Measurements from ENCODE around the gene TPCN1. TPM values are rescaled to one million over a fixed set of nuclear protein-coding genes. Genes with fewer than 3 reads are reported as not detected.

The TPCN1 gene
- total RNA-seq, 1 experiment from 2014 or later = 91.1 TPM

GRCh38 chr12:113251404-113252070 is 30.3 kb downstream of the TPCN1 start:
- intact Hi-C loops (cut with micrococcal nuclease; ENCODE audit: unreplicated experiment) = no loop called here
- TF ChIP-seq CTCF (IDR thresholded peaks at IDR 0.05; ENCODE audit: unreplicated experiment) = no peak
- Mint-ChIP-seq H3K27me3 (ENCODE audit: unreplicated experiment) (no peaks in the 10 kb centered on the region), H3K4me3 (ENCODE audit: low read depth, unreplicated experiment) (no peak overlapping the region), H3K27ac (ENCODE audit: unreplicated experiment) (no peak overlapping the region), H3K4me1 (ENCODE audit: low read depth, unreplicated experiment) (peaks cover 23% of the 10 kb centered on the region), H3K36me3 (ENCODE audit: insufficient read depth, unreplicated experiment) (peaks cover 20% of the 10 kb centered on the region), H3K9me3 (ENCODE audit: low read depth, unreplicated experiment) (peaks cover 4% of the 10 kb centered on the region)
- DNase-seq = no peak
- BruUV-seq (replicated peaks) = no TSS peak
- CTCF ChIA-PET = no interaction called here

GRCh38 chr12:113252494-113252893 is 31.2 kb downstream of the TPCN1 start:
- CTCF ChIA-PET = no interaction called here
- H3K4me1 Mint-ChIP-seq (ENCODE audit: low read depth, unreplicated experiment) = peaks cover 13% of the 10 kb centered on the region
- H3K9me3 Mint-ChIP-seq (ENCODE audit: low read depth, unreplicated experiment) = peaks cover 4% of the 10 kb centered on the region
- intact Hi-C loops (cut with micrococcal nuclease; ENCODE audit: unreplicated experiment) = no loop called here
- H3K27me3 Mint-ChIP-seq (ENCODE audit: unreplicated experiment) = no peaks in the 10 kb centered on the region
- H3K4me3 Mint-ChIP-seq (ENCODE audit: low read depth, unreplicated experiment) = no peak overlapping the region
- peaks cover 11% of the 10 kb centered on the region for H3K36me3 Mint-ChIP-seq (ENCODE audit: insufficient read depth, unreplicated experiment)
- H3K27ac Mint-ChIP-seq (ENCODE audit: unreplicated experiment) = no peak overlapping the region
- TF ChIP-seq CTCF (IDR thresholded peaks at IDR 0.05; ENCODE audit: unreplicated experiment) = no peak
- BruUV-seq (replicated peaks) = no TSS peak
- no peak for DNase-seq

- intact Hi-C loops (cut with micrococcal nuclease; ENCODE audit: unreplicated experiment) = no loop called here
- BruUV-seq (replicated peaks) = no TSS peak
- Mint-ChIP-seq H3K36me3 (ENCODE audit: insufficient read depth, unreplicated experiment) (peaks cover 4% of the 10 kb centered on the region), H3K27me3 (ENCODE audit: unreplicated experiment) (no peaks in the 10 kb centered on the region), H3K27ac (ENCODE audit: unreplicated experiment) (no peak overlapping the region), H3K4me1 (ENCODE audit: low read depth, unreplicated experiment) (peaks cover under 1% of the 10 kb centered on the region), H3K9me3 (ENCODE audit: low read depth, unreplicated experiment) (peaks cover 4% of the 10 kb centered on the region), H3K4me3 (ENCODE audit: low read depth, unreplicated experiment) (no peak overlapping the region)
- TF ChIP-seq CTCF (IDR thresholded peaks at IDR 0.05; ENCODE audit: unreplicated experiment) = no peak
- CTCF ChIA-PET = no interaction called here
- DNase-seq = no peak
Measured at GRCh38 chr12:113253532-113254285, 32.4 kb downstream of the TPCN1 start.

GRCh38 chr12:113254298-113254697 is 33.0 kb downstream of the TPCN1 start:
- BruUV-seq (replicated peaks) = no TSS peak
- no peak for TF ChIP-seq CTCF (IDR thresholded peaks at IDR 0.05; ENCODE audit: unreplicated experiment)
- peaks cover 5% of the 10 kb centered on the region for H3K4me1 Mint-ChIP-seq (ENCODE audit: low read depth, unreplicated experiment)
- no peak for DNase-seq
- H3K4me3 Mint-ChIP-seq (ENCODE audit: low read depth, unreplicated experiment) = no peak overlapping the region
- peaks cover 4% of the 10 kb centered on the region for H3K9me3 Mint-ChIP-seq (ENCODE audit: low read depth, unreplicated experiment)
- H3K27me3 Mint-ChIP-seq (ENCODE audit: unreplicated experiment) = no peaks in the 10 kb centered on the region
- CTCF ChIA-PET = no interaction called here
- H3K36me3 Mint-ChIP-seq (ENCODE audit: insufficient read depth, unreplicated experiment) = peaks cover under 1% of the 10 kb centered on the region
- intact Hi-C loops (cut with micrococcal nuclease; ENCODE audit: unreplicated experiment) = no loop called here
- H3K27ac Mint-ChIP-seq (ENCODE audit: unreplicated experiment) = no peak overlapping the region
